K562 (cell line): ENCODE measurements around the gene ANP32B. TPM values are rescaled to one million over a fixed set of nuclear protein-coding genes. Genes with fewer than 3 reads are reported as not detected.

Experiments used
- ATAC-seq: fragments of 200-7000 bp; cut with Tn5 transposase; 3 replicates; pipeline ENCODE4 v1.9.1; 2020; ENCODE audit warnings: moderate library complexity
- BruUV-seq: library from RNA; stranded (reverse); fragments of 400-500 nt; replicated peaks from 2 replicates; lab custom pipeline; 2021; lab: Mats Ljungman, UMichigan
- CTCF ChIA-PET: fragments of 300-600 bp; formaldehyde crosslinking; extraction: SDS; loops from one replicate; lab custom pipeline; 2021; ENCODE audit warnings: low intra/inter-chr PET ratio; lab: Yijun Ruan, JAX
- POLR2A ChIA-PET: fragments of 300-600, 350-650 bp; sonication (Branson Sonifier 250); formaldehyde crosslinking; extraction: SDS; loops from one replicate; lab custom pipeline; 2021; ENCODE audit warnings: antibody characterized with exemption, inconsistent platforms; lab: Yijun Ruan, JAX
- DNase-seq, 4 experiments: peaks; one replicate each; pipeline versions ENCODE4 v3.0.0 to v3.0.0-alpha.2; 2011 to 2018; ENCODE audit warnings: low spot score in 3 of 4, mixed read lengths in 3 of 4; ENCODE audit errors: extremely low read depth in 1 of 4
- FAIRE-seq: peaks from 2 replicates; lab custom pipeline; 2011; peaks lifted over from hg19 to GRCh38; lab: Jason Lieb, UNC
- H2AFZ ChIP-seq: 2 replicates; pipeline ENCODE4 v1.6.0; 2011; ENCODE audit warnings: low read depth, low read length, control low read depth, inconsistent platforms
- H3K27ac ChIP-seq: fragments of 200-600 bp; 3 replicates; pipeline ENCODE4 v1.8.0; 2011; ENCODE audit warnings: low read depth, mild to moderate bottlenecking, control low read depth, inconsistent platforms, low read length, moderate library complexity, mixed read lengths; ENCODE audit errors: extremely low read depth
- H3K27me3 ChIP-seq, 2 experiments: fragments of 300-600 bp in 1 of 2; 2 replicates in 1 of 2; 3 replicates in 1 of 2; pipeline versions ENCODE4 v1.6.0 to v1.8.0; 2011; ENCODE audit warnings: inconsistent platforms in 2 of 2, low read length in 2 of 2, mild to moderate bottlenecking in 1 of 2, mixed read lengths in 1 of 2, moderate library complexity in 1 of 2; ENCODE audit not compliant: control insufficient read depth in 2 of 2, insufficient read depth in 2 of 2
- H3K36me3 ChIP-seq: fragments of 300-600 bp; 3 replicates; pipeline ENCODE4 v1.8.0; 2011; ENCODE audit warnings: mild to moderate bottlenecking, low read length, inconsistent platforms; ENCODE audit not compliant: control insufficient read depth, insufficient read depth
- H3K4me1 ChIP-seq, 2 experiments: fragments of 200-600 bp in 1 of 2; replicated peaks in 1 of 2; 2 replicates in 1 of 2; 3 replicates in 1 of 2; pipeline versions ENCODE4 v1.5.1 to v1.8.0; 2011; ENCODE audit warnings: inconsistent platforms in 2 of 2, low read length in 2 of 2, mild to moderate bottlenecking in 1 of 2, mixed read lengths in 1 of 2, moderate library complexity in 1 of 2; ENCODE audit not compliant: control insufficient read depth in 2 of 2, insufficient read depth in 2 of 2
- H3K4me2 ChIP-seq: 2 replicates; pipeline ENCODE4 v1.6.1; 2011; ENCODE audit warnings: low read length, control low read depth, inconsistent platforms, mixed read lengths; ENCODE audit not compliant: insufficient read depth
- H3K4me3 ChIP-seq: fragments of 200-600 bp; sonication (generic), shearing (Covaris generic); 2 replicates; pipeline ENCODE4 v1.5.1; 2016; ENCODE audit warnings: control low read depth, inconsistent platforms
- H3K79me2 ChIP-seq: fragments of 200-600 bp; 3 replicates; pipeline ENCODE4 v1.8.0; 2011; ENCODE audit warnings: low read length, inconsistent platforms; ENCODE audit not compliant: control insufficient read depth, insufficient read depth
- H3K9ac ChIP-seq, 2 experiments: 2 replicates each; pipeline versions ENCODE4 v1.6.0 to v1.6.1; 2011; ENCODE audit warnings: low read depth in 2 of 2, low read length in 2 of 2, control low read depth in 1 of 2, inconsistent platforms in 1 of 2, mild to moderate bottlenecking in 1 of 2, mixed read lengths in 1 of 2; ENCODE audit not compliant: insufficient read depth in 1 of 2
- H3K9me1 ChIP-seq: one replicate; pipeline ENCODE4 v1.6.0; 2011; ENCODE audit warnings: inconsistent platforms, mild to moderate bottlenecking, low read length, moderate library complexity; ENCODE audit not compliant: control insufficient read depth, insufficient read depth
- H3K9me3 ChIP-seq: replicated peaks from 2 replicates; pipeline ENCODE4 v1.5.1; 2011; ENCODE audit warnings: low read depth, low read length, inconsistent platforms; ENCODE audit not compliant: control insufficient read depth, insufficient read depth
- H4K20me1 ChIP-seq: replicated peaks from 2 replicates; pipeline ENCODE4 v1.6.1; 2011; ENCODE audit warnings: low read length, inconsistent platforms, mixed read lengths; ENCODE audit not compliant: control insufficient read depth, insufficient read depth
- ARHGAP35 ChIP-seq: fragments of 450-650 bp; IDR thresholded peaks from 2 replicates; pipeline ENCODE4 v1.6.1; 2018; ENCODE audit not compliant: partially characterized antibody
- HLTF ChIP-seq: fragments of 450-650 bp; IDR thresholded peaks from 2 replicates; pipeline ENCODE4 v1.6.1; 2016
- MLLT1 ChIP-seq, 2 experiments: fragments of 450-650 bp; IDR thresholded peaks; 2 replicates each; pipeline ENCODE4 v1.6.1; 2016
- NCOA4 ChIP-seq: fragments of 450-650 bp; IDR thresholded peaks from 2 replicates; pipeline ENCODE4 v1.6.1; 2018; ENCODE audit warnings: mild to moderate bottlenecking; ENCODE audit not compliant: partially characterized antibody
- THRAP3 ChIP-seq: fragments of 450-650 bp; IDR thresholded peaks from 2 replicates; pipeline ENCODE4 v1.6.1; 2016; ENCODE audit warnings: mild to moderate bottlenecking, inconsistent platforms, borderline replicate concordance
- ZNF354B ChIP-seq: fragments of 250-450 bp; sonication (Bioruptor Pico); IDR thresholded peaks from 2 replicates; pipeline ENCODE4 v1.4.0; 2020
- ZNF436 ChIP-seq: fragments of 250-450, 450-650 bp; sonication (Bioruptor Pico); formaldehyde crosslinking; IDR thresholded peaks from 2 replicates; pipeline ENCODE4 v1.7.0; 2020; ENCODE audit warnings: mild to moderate bottlenecking
- ZNF449 ChIP-seq: fragments of 250-450 bp; sonication (Bioruptor Pico); IDR thresholded peaks from 2 replicates; pipeline ENCODE4 v1.8.0; 2022; ENCODE audit warnings: moderate library complexity, mild to moderate bottlenecking, inconsistent platforms
- ZNF512 ChIP-seq: IDR thresholded peaks from 2 replicates; pipeline ENCODE4 v1.6.1; 2016; ENCODE audit warnings: missing genetic modification characterization, missing compliant biosample characterization
- WGBS: fragments of 100-300 bp; shearing (Covaris generic); methylation state at CpG from one replicate; pipeline ENCODE4 v1.1.6; 2016; ENCODE audit warnings: low coverage, mixed read lengths; ENCODE audit not compliant: insufficient coverage; ENCODE audit errors: missing lambda C conversion rate; 5-methylcytosine and 5-hydroxymethylcytosine counted together
- in situ Hi-C: fragments of 300-500 bp; cut with MboI; formaldehyde crosslinking; loops from 4 replicates; pipeline ENCODE4 v1.15.0; 2018; ENCODE audit warnings: inconsistent platforms, mixed read lengths
- intact Hi-C: fragments of 100-400 bp; cut with micrococcal nuclease; formaldehyde crosslinking; loops from 2 replicates; pipeline ENCODE4 v1.14.2; 2022
- polyA plus RNA-seq, 8 experiments: library from polyadenylated mRNA; depleted of rRNA in 4 of 8; stranded (reverse) in 5 of 8; unstranded in 3 of 8; fragments of >200 nt; fragmentation: Nextera tagmentation in 2 of 8; fragmentation: Illumina TruSeq in 1 of 8; extraction: Ambion mirVana in 2 of 8; extraction: Trizol in 1 of 8; gene quantifications; 2 replicates each; pipeline versions ENCODE4 v1.2.1 to v1.2.3, GENCODE V29; 2011 to 2014; ENCODE audit warnings: inconsistent platforms in 1 of 8, missing spikeins in 1 of 8
- total RNA-seq, 7 experiments: library from RNA; depleted of rRNA in 6 of 7; stranded (reverse); fragments of >200 nt in 6 of 7; fragmentation: Illumina TruSeq in 2 of 7; extraction: Trizol in 2 of 7; gene quantifications; 2 replicates each; pipeline versions ENCODE4 v1.2.1 to v1.2.3, GENCODE V29; 2011 to 2021; ENCODE audit warnings: low replicate concordance in 1 of 7

ANP32B gene
- total and polyA plus RNA-seq, 9 of the 15 experiments (the other 6 are each of a cell fraction or from before 2014, with no cell fraction given), result 68.9 to 815 (median 141) TPM

GRCh38 chr9:97972753-97973152, 10.4 kb upstream of the ANP32B start:
- H3K4me3 ChIP-seq, result no peak overlapping the region
- DNase-seq, result no peak
- no peaks in the 10 kb centered on the region for H3K27me3 ChIP-seq
- peaks cover 4% of the 10 kb centered on the region; the same call in 1 of the 2 replicates for H3K9me3 ChIP-seq
- 77% methylated on average over 4 of the region's 4 CpGs for whole genome bisulfite sequencing
- TF ChIP-seq ZNF512 (tag) (peak; percentile 39; the same call in 1 of the 2 replicates), ARHGAP35 (peak; percentile 34), THRAP3 (0 out of 2 replicates have a peak, but pooled peaks have one; percentile 37), MLLT1 (IDR thresholded peaks at IDR 0.05) (0 out of 4 replicates have a peak, but pooled peaks of 1 of the 2 experiments have one; percentile 35), NCOA4 (peak; percentile 59), ZNF354B (CRISPR knock-in tag) (no peak), ZNF449 (CRISPR knock-in tag) (no peak), ZNF436 (CRISPR knock-in tag) (no peak), HLTF (0 out of 2 replicates have a peak, but pooled peaks have one; percentile 27)
- in situ Hi-C loops (no loop called here), intact Hi-C loops (no loop called here)
- H3K79me2 ChIP-seq, result no peaks in the 10 kb centered on the region
- no peaks in the 10 kb centered on the region for H3K36me3 ChIP-seq
- ATAC-seq, result no peak
- H3K4me1 ChIP-seq, result peaks cover 5 to 13% of the 10 kb centered on the region in 2 experiments; a peak in 4 of 5 replicates
- H4K20me1 ChIP-seq, result no peaks in the 10 kb centered on the region
- no peak overlapping the region for H3K9ac ChIP-seq
- H3K9me1 ChIP-seq, result no peaks in the 10 kb centered on the region
- no peak overlapping the region for H2AFZ ChIP-seq
- no TSS peak for BruUV-seq
- no peak overlapping the region for H3K27ac ChIP-seq
- no peak overlapping the region for H3K4me2 ChIP-seq
- no peak for FAIRE-seq
- POLR2A ChIA-PET, result interaction anchor here (1.4 to 8.3 kb wide), 4 partner anchors 8 to 13 kb away, joined by 6 to 84 read pairs (median 8); partner anchors contain the start of gene ANP32B
- CTCF ChIA-PET, result no interaction called here
